HG02798 (cell line): ENCODE measurements around the gene ATG4D.
A peak's percentile ranks its signal among the peaks of the same experiment; 100 is the strongest.
"Not testable (repeated sequence)": the region's sequence is repeated elsewhere in the genome, so short reads cannot be mapped to it uniquely, and the experiment has no call there.

ENCODE experiments used
- ATAC-seq: cut with Tn5 transposase; IDR thresholded peaks from one replicate; pipeline ENCODE4 v1.9.1; 2021; ENCODE audit warnings: mild to moderate bottlenecking; ENCODE audit not compliant: unreplicated experiment, poor library complexity

Gene ATG4D

DNA sequence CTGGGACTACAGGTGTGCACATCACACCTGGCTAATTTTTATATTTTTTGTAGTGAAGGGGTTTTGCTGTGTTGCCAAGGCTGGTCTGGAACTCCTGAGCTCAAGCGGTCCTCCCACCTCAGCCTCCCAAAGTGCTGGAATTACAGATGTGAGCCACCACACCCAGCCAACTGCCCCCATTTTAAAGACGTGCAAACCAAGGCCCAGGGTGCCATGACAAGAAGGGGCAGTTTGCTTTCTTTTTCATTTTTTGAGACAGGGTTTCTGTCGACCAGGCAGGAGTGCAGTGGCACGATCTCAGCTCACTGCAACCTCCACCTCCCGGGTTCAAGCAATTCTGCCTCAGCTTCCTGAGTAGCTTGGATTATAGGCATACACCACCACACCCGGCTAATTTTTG is 30.1 kb downstream of the ATG4D start:
- ATAC-seq, result not testable (repeated sequence)

DNA sequence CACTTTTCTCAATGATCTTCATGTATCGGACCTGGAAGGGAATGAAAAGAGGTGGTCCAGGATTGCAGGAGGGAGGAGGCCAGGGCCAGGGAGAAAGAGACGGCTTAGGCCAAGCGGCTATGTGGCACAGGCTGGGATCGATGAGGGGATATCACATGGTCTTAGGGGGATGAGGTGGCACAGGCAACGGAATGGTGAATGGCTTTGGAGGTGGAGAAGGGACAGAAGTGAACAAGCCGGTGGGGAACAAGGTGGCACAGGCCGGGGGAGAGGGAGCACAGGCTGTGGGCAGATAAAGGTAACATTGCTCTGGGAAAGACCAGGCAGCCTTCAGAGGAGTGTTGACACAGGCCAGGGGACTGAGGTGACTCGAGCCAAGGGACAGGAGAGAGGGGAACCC is 30.8 kb downstream of the ATG4D start:
- ATAC-seq, result no peak

DNA sequence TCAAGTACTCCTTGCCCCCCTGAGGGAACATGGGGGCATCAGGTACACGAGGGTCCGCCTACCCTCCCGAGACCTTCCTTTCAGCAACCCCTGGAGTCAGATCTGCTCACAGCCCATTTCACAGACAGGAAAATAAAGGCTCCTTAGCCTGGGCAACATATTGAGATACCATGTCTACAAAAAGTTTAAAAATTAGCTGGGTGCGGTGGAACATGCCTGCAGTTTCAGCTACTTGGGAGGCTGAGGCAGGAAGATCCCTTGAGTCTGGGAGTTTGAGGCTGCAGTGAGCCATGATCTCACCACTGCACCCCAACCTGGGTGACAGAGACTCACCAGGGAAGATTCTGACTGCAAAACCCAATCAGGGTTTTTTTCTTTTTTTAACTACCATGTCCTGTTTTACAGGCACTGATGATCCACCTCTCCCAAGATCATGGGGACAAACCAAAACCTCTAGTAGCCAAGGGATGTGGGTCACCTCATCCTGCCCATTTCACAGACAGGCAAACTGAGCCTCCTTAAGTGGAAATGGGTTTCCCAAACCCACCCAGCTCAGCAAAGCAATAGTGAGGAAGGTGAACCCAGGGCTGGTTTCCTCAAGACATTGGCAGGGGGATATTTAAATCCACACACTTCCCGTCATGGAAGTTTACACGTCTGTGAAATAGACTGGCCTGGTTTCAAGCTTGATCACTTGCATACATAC is 31.5 kb downstream of the ATG4D start:
- no peak for ATAC-seq

DNA sequence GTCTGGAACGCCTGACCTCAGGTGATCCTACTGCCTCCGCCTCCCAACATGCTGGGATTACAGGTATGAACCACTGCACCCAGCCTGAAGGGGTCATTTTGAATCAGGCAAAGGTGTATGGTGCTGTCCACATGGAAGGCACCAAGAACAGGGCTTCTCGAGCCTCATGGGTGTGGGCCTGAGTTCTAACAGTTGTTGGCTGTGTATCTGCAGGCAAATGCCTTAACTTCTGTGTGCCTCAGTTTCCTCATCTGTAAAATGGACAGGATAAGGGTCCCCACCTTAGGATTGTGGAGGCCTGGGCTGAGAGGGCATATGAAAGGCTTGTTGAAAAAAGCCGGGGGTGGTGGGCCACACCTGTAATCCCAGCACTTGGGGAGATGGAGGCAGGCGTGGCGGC is 34.2 kb downstream of the ATG4D start:
- ATAC-seq, result no peak

DNA sequence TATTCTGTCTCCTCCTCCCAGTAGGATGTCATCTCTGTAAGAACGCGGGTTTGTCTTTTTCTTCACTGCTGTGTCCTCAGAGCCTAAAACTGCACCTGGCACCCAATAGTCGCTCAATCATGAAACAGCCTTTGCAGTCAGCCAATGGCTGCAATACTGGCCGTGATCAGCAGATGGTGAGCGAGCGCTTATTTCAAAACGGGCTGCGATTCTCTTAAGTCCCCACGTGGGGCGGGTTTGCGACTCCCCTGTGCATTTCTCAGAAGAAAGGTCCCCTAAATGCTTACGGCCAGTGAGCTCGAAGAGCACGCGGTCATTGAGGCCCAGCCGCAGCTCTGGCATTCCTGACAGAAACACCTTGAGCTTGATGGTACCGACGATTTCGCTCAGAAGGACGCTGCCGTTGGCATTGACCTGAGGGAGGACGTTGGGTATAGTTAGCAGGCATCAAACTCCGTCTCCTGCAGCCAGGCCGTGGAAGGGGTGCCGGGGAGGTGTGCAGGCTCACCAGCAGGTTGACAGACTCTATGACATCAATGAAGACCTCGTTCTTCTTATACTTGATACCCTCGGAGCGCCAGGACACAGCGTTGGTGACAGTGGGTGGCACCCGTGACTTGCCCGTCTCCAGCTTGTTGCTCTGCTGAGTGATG is 37.4 kb downstream of the ATG4D start:
- ATAC-seq, result peak; percentile 58

DNA sequence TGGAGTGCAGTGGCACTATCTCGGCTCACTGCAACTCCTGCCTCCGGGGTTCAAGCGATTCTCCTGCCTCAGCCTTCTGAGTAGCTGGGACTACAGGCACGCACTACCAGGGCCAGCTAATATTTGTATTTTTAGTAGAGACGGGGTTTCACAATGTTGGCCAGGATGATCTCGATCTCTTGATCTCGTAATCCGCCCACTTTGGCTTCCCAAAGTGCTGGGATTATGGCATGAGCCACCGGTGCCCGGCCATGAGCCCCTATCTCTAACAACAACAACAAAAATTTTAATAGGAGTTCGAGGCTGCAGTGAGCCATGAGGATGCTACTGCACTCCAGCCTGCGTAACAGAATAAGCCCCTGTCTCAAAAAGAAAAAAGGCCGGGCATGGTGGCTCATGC is 38.4 kb downstream of the ATG4D start:
- ATAC-seq, result no peak

DNA sequence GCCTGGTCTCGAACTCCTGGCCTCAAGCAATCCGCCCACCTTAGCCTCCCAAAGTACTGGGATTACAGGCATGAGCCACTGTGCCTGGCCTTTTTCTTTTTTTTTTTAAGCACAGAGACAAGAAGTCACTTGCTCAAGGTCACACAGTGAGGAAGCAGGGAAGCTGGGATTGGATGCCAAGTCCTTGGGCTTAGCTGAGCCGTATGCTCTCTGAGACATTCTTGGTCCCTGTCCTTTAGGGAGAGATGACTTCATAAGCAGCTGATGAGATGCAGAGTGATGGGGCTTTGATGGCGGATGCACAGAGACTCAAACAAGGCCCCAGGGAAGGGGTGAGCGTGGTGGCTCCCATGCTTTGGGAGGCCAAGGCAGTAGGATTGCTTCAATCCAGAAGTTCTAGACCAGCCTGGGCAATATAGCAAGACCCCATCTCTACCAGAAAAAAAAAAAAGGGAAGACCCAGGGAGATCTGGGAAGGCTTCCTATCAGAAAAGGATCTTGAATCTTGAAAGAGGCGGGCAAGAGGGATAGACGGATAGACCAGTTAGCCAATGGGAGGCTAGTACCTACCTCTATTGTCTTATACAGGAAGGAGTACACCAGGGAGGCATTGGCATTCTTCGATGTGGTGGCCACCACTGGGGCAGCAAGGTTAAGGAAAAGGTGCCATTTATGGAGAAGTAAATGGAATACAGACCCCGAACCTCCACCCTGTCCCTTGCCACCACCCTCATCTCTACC is 39.5 kb downstream of the ATG4D start:
- ATAC-seq, result no peak

DNA sequence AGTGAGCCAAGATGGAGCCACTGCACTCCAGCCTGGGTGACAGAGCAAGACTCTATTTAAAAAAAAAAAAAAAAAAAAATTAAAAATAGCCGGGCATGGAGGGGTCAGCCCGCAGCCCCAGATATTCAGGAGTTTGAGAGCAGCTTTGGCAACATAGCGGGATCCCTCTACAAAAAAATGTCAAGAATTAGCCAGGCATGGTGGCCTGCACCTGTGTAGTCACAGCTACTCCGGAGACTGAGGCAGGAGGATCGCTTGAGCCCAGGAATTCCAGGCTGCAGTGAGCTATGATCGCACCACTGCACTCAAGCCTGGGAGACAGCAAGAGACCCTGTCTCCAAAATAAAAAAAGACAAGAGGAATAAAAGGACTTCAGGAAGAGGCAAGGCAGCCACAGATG is 42.7 kb downstream of the ATG4D start:
- ATAC-seq, result no peak

DNA sequence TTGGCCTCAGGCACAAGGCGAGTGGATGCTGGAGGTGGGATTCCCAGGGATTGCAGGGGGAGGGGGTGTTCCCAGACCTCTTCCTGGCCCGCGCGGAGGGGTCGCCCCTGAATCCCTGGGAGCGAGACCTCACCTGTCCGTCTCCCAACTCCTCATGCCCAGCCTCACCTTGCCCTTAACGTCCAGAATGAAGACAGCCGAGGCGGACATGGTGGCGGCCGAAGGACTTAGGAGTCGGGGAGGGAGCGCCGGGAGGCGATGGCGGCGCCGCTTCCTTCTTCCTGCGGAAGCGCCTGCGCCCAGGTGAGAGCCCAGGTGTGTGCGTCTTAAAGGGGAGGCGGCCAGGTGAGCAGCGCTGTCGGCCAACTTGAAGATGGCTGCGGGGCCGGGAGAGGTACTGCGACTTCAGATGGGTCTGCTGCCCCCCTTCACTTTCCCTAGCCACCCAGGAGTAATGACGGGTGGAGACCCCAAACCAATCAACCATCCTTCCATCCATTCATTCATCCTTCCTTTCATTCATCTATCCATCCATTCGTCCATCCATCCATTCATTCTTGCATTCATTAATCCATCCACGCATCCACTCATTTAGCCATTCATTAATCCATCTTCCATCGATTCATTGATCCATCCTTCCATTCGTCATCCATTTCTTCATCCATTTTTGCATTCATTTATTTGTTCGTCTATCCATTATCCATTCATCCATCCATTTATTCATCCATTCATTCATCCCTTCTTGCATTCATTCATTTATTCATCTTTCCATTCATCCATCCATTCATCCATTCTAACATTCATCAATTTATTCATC is 43.5 kb downstream of the ATG4D start, which contains the start of gene AP1M2:
AP1M2 (minus strand) TSS at position 291 of the 817 bp plus-strand sequence; CDS start at position 210, 81 bp downstream.
- ATAC-seq, result no peak

DNA sequence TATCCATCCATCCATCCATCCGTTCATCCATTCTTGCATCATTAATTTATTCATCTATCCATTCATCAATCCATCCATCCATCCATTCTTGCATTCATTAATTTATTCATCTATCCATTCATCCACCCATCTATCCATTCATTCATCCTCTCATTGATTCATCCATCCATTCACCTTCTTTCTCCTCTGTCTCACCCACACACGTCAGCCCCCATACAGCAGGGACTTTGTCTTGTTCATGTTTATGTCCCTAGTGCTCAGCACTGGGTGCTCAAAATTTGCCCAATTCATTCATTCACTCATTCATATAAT is 44.1 kb downstream of the ATG4D start:
- no peak for ATAC-seq

DNA sequence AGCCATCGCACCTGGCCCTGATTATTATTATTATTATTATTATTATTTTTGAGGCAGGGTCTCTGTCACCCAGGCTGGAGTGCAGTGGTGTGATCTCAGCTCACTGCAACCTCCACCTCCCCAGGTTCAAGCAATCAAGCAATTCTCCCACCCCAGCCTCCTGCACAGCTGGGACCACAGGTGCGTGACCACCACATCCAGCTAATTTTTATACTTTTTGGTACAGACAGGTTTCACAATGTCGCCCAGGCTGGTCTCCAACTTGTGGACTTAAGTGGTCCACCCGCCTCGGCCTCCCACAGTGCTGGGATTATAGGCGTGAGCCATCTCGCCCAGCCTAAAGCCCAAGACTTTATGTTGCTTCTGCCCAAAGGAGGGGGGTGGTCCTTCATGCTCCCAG is 49.4 kb downstream of the ATG4D start:
- ATAC-seq, result no peak

DNA sequence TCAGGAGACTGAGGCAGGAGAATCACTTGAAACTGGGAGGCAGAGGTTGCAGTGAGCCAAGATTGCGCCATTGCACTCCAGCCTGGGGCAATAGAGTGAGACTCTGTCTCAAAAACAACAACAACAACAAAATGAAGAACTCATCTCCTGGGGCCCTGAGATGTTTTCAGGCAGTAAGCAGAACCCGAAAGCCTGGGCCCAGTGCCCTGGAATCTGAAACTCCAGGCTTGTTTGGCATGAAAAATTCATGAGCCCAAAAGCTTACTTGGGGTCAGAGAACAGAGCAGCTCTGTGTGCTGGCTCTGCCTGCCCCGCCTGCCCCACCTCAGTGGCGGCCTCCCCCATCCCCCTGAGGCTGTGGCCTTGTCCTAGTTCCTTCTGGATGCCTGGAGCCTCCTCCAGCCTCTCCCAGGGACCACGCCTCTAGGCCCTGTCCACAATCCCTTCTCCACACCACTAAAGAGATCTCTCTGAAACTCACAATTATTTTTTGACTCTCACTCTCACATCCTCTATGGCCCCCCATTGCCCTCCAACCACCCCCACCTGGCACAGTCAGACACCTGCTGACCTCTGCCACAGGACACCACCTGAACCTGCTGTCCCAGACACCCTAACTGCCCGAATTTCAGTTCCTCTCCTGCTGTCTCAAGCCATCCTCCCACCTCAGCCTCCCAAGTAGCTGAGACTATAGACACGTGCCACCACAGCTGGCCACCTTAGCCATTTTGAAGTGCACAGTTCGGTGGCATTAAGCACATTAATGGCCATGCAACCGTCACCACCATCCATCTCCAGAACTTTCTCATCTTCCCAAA is 50.3 kb downstream of the ATG4D start:
- ATAC-seq, result peak; percentile 46

DNA sequence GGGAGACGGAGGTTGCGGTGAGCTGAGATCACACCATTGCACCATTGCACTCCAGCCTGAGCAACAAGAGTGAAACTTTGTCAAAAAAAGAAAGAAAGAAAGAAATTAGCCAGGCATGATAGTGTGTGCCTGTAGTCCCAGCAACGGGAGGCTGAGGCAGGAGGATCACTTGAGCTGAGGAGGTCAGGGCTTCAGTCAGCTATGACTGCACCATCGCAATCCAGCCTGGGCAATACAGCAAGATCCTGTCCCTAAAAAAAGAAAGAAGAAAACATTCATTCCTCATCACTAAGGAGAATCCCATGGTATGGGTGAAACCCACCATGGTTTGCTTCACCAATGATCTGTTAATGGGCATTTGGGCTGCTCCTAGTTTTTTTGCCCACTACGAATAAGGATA is 56.4 kb downstream of the ATG4D start:
- no peak for ATAC-seq

DNA sequence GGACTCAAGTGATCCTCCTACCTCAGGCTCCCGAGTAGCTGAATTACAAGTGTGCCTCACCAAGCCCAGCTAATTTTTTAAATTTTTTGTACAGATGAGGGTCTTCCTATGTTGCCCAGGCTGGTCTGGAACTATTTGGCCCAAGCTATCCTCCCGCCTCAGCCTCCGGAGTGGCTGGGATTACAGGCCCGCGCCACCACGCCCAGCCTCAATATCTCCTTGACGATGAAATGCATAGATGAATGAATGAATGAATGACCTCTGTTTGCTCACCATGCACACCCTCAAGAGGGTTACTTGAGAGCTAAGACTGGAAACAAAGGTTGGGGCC is 58.3 kb downstream of the ATG4D start:
- no peak for ATAC-seq

DNA sequence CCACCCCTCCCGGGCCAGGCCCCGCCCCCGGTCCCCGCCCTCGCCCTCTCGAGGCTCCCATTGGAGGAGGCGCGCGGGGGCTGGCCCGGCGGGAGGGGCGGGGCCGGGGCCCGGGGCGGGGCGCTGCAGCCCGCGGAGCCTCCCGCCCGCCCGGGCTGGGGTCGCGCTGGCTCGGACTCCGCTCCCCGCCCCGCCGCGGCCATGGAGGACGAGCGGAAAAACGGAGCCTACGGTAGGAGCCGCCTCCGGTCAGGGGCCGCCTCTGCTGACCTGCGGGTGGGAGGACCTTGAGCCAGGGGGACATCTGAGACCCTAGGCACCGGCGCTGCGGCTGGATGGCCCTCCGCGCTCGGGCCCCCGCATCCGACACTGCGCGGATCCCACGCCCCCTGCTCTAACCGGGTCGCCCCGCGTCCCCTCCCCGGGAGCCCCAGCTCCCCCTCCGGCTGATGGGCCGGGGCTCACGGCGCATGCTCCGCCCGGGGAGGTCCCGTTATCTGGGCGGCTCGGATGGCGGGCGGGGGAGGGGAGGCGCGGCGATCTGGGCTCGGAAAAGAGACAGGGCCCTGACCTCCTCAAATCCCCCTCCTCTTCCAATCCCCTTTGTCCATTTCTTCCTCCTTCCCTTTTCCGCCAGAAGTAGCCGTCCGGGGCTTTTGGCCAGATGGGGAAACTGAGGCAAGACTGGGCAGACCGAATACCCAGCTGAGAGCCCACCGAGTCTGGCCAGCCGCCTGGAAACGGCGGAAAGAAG is 58.8 kb downstream of the ATG4D start:
- ATAC-seq, result peak; percentile 74
